AG04450 (cell line): ENCODE results near the gene MAPKBP1. TPM values are rescaled to one million over a fixed set of nuclear protein-coding genes. Genes with fewer than 3 reads are reported as not detected.

ENCODE experiments used
- CTCF ChIA-PET: fragments of 300-600, 350-600 bp; formaldehyde crosslinking; extraction: SDS; loops from one replicate; lab custom pipeline; 2022; ENCODE audit warnings: antibody characterized with exemption, inconsistent platforms; lab: Charles Lee
- POLR2A ChIA-PET: fragments of 350-600 bp; formaldehyde crosslinking; extraction: SDS; loops from one replicate; lab custom pipeline; 2021; ENCODE audit warnings: antibody characterized with exemption, inconsistent platforms; lab: Yijun Ruan, JAX
- DNase-seq: peaks from one replicate; pipeline ENCODE4 v3.0.0-alpha.2; 2011; ENCODE audit warnings: low read depth, low spot score
- H3K27ac ChIP-seq: one replicate; pipeline ENCODE4 v1.5.1; 2012; ENCODE audit warnings: low read depth, low read length, control low read depth
- H3K27me3 ChIP-seq: one replicate; pipeline ENCODE4 v1.6.0; 2012; ENCODE audit warnings: low read length; ENCODE audit not compliant: control insufficient read depth, insufficient read depth
- H3K4me3 ChIP-seq: 2 replicates; pipeline ENCODE4 v1.5.1; 2011; ENCODE audit warnings: mild to moderate bottlenecking, low read depth, low read length, control low read depth
- H3K9me3 ChIP-seq: 2 replicates; pipeline ENCODE4 v1.5.1; 2012; ENCODE audit warnings: low read length; ENCODE audit not compliant: control insufficient read depth, insufficient read depth
- CTCF ChIP-seq: IDR thresholded peaks from 2 replicates; pipeline ENCODE4 v1.5.1; 2011; ENCODE audit warnings: low read depth, low read length, control low read depth, inconsistent platforms
- polyA plus RNA-seq: library from polyadenylated mRNA; depleted of rRNA; stranded (reverse); fragments of >200 nt; gene quantifications from 2 replicates; pipeline ENCODE4 v1.2.3, GENCODE V29; 2011

MAPKBP1 gene
- polyA plus RNA-seq, 1 experiment, result 6.1 TPM

DNA sequence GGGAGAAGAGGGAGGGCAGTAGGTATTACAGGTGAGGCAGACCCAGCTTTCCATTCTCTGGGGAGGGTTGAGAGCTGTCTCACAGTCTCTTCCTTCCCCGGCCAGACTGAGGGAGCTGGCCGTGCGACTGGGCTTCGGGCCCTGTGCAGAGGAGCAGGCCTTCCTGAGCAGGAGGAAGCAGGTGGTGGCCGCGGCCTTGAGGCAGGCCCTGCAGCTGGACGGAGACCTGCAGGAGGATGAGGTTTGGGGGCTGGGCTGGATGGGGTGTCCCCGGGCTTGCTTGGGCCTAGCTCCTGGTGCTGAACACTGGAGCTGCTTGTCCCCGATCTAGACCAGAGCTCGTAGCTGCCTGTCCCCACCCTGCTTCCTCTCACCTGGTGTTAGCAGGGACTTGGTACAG is 69.3 kb downstream of the MAPKBP1 start:
- no peak overlapping the region for H3K27ac ChIP-seq
- CTCF ChIA-PET, result interaction anchor here (0.9 kb wide), 1 partner anchor 33 kb away, joined by 3 read pairs; no protein-coding TSS in a partner anchor

GRCh38 chr15:41844814-41845213 is 70.5 kb downstream of the MAPKBP1 start:
- CTCF ChIA-PET, result no interaction called here
- H3K27me3 ChIP-seq, result no peaks in the 10 kb centered on the region
- no peak overlapping the region for H3K27ac ChIP-seq
- POLR2A ChIA-PET, result no interaction called here
- no peak for TF ChIP-seq CTCF
- DNase-seq, result no peak
- H3K9me3 ChIP-seq, result no peaks in the 10 kb centered on the region; the same call in 1 of the 2 replicates
- H3K4me3 ChIP-seq, result no peak overlapping the region

More for the DNA sequence above, 69.3 kb downstream of the MAPKBP1 start:
- DNase-seq, result no peak
- no peaks in the 10 kb centered on the region; the same call in 1 of the 2 replicates for H3K9me3 ChIP-seq
- no peak overlapping the region for H3K4me3 ChIP-seq
- TF ChIP-seq CTCF, result no peak
- POLR2A ChIA-PET, result no interaction called here
- H3K27me3 ChIP-seq, result no peaks in the 10 kb centered on the region

- H3K27me3 ChIP-seq, result peaks cover 3% of the 10 kb centered on the region
- no peak for DNase-seq
- H3K27ac ChIP-seq, result no peak overlapping the region
- CTCF ChIA-PET, result interaction anchor here (1.2 kb wide), 1 partner anchor 73 kb away, joined by 3 read pairs; the partner anchor contains the start of gene MAPKBP1
- POLR2A ChIA-PET, result interaction anchor here (0.9 kb wide), 1 partner anchor 15 kb away, joined by 3 read pairs; no protein-coding TSS in a partner anchor
- H3K4me3 ChIP-seq, result no peak overlapping the region
- TF ChIP-seq CTCF, result no peak
- H3K9me3 ChIP-seq, result no peaks in the 10 kb centered on the region; the same call in 1 of the 2 replicates
Observed at GRCh38 chr15:41847206-41847605, 72.9 kb downstream of the MAPKBP1 start.

- ChIA-PET CTCF (interaction anchor here (0.6 to 1.2 kb wide), 2 partner anchors 74 to 166 kb away, joined by 3 to 4 read pairs; partner anchors contain the start of gene MAPKBP1), POLR2A (no interaction called here)
- DNase-seq, result no peak
- TF ChIP-seq CTCF, result no peak
- no peak overlapping the region for H3K4me3 ChIP-seq
- peaks cover 8% of the 10 kb centered on the region for H3K27me3 ChIP-seq
- H3K27ac ChIP-seq, result no peak overlapping the region
- H3K9me3 ChIP-seq, result no peaks in the 10 kb centered on the region; the same call in 1 of the 2 replicates
Observed at GRCh38 chr15:41847981-41848380, 73.7 kb downstream of the MAPKBP1 start.

DNA sequence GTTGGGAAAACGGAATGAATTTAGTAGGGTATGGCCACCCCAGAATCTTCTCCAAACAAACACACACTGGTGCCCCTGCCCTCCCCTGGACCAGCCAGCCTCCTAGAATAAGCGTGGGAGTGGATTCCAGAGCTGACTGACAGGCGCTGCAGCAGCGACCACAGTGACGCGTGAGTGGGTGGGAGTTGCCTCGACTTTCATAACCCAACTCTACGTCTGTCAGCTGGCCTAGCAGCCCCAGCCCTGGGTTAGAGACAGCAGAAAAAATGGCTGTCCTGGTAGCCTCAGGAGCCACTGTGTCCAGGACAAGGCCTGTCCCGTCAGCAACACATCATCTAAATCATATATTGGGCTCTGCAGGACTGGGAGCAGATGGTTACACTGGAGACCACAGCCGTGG is 74.3 kb downstream of the MAPKBP1 start:
- DNase-seq, result no peak
- no peak for TF ChIP-seq CTCF
- Histone ChIP-seq H3K27me3 (peaks cover 8% of the 10 kb centered on the region), H3K9me3 (no peaks in the 10 kb centered on the region; the same call in 1 of the 2 replicates), H3K4me3 (no peak overlapping the region), H3K27ac (no peak overlapping the region)
- CTCF ChIA-PET, result interaction anchor here (0.6 to 1.2 kb wide), 2 partner anchors 75 to 165 kb away, joined by 3 to 4 read pairs; partner anchors contain the start of gene MAPKBP1
- POLR2A ChIA-PET, result no interaction called here
